ENCODE results near the gene SH3D19. TPM values are rescaled to one million over a fixed set of nuclear protein-coding genes. Genes with fewer than 3 reads are reported as not detected.
A peak's percentile ranks its signal among the peaks of the same experiment; 100 is the strongest.

The SH3D19 gene
- total and polyA plus RNA-seq, 9 donors, result 44.0 to 117 (median 91.4) TPM

DNA sequence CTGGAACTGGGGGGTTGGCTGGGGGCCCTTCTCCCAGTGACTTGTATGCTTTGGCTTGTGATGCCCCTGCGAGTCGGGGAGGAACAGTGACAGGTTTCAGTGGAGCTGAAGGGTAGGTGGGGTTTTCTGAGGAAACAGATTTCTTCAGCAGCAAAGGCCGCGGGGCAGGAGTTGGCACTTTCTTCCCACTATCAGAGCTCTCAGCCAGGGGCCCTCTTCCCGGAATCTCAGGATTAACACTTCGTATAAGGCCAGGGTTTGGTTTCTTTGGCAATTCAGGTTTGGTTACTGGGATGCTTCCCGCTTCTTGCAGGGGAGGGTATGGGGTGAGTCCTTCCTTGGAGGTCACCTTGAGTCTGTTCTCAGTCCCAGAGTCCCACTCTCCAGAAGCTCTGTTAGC lies 150.6 kb downstream of the SH3D19 start:
- no peaks in the 10 kb centered on the region for H3K27me3 ChIP-seq
- H3K4me1 ChIP-seq (ENCODE audit: insufficient read depth), result peaks cover 19% of the 10 kb centered on the region
- no peak for TF ChIP-seq EP300 (IDR thresholded peaks at IDR 0.05)
- TF ChIP-seq POLR2A (IDR thresholded peaks at IDR 0.05), result no peak
- TF ChIP-seq, protein P1, sequence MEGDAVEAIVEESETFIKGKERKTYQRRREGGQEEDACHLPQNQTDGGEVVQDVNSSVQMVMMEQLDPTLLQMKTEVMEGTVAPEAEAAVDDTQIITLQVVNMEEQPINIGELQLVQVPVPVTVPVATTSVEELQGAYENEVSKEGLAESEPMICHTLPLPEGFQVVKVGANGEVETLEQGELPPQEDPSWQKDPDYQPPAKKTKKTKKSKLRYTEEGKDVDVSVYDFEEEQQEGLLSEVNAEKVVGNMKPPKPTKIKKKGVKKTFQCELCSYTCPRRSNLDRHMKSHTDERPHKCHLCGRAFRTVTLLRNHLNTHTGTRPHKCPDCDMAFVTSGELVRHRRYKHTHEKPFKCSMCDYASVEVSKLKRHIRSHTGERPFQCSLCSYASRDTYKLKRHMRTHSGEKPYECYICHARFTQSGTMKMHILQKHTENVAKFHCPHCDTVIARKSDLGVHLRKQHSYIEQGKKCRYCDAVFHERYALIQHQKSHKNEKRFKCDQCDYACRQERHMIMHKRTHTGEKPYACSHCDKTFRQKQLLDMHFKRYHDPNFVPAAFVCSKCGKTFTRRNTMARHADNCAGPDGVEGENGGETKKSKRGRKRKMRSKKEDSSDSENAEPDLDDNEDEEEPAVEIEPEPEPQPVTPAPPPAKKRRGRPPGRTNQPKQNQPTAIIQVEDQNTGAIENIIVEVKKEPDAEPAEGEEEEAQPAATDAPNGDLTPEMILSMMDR (IDR thresholded peaks at IDR 0.05), result no peak
- DNase-seq, result no peak
- no peak overlapping the region for H3K4me3 ChIP-seq
- intact Hi-C loops (cut with DNase I), result no loop called here
- H3K27ac ChIP-seq, result peak overlapping the region in 1 of 2 donors; percentile 55
- 39 to 53% (median 51%) methylated on average over 7 of the region's 7 CpGs for WGBS, 3 donors
- no peaks in the 10 kb centered on the region for H3K9me3 ChIP-seq
- no peaks in the 10 kb centered on the region for H3K36me3 ChIP-seq

GRCh38 chr4:151173871-151174270 lies 151.5 kb downstream of the SH3D19 start:
- Histone ChIP-seq H3K27ac (peak overlapping the region in 1 of 2 donors; percentile 55), H3K4me1 (ENCODE audit: insufficient read depth) (peaks cover 21% of the 10 kb centered on the region), H3K4me3 (no peak overlapping the region), H3K27me3 (no peaks in the 10 kb centered on the region), H3K36me3 (no peaks in the 10 kb centered on the region), H3K9me3 (no peaks in the 10 kb centered on the region)
- intact Hi-C loops (cut with DNase I), result no loop called here
- WGBS, 3 donors, result 6 to 13% (median 8%) methylated on average over 3 of the region's 3 CpGs
- DNase-seq, result peak; percentile 50 to 82 (median 74)
- TF ChIP-seq EP300 (IDR thresholded peaks at IDR 0.05) (no peak), POLR2A (IDR thresholded peaks at IDR 0.05) (no peak)
- TF ChIP-seq, protein P1 (IDR thresholded peaks at IDR 0.05), result no peak

GRCh38 chr4:151169900-151170299 lies 155.5 kb downstream of the SH3D19 start:
- H3K27ac ChIP-seq, result peak overlapping the region in 1 of 2 donors; percentile 60
- TF ChIP-seq POLR2A (IDR thresholded peaks at IDR 0.05), result no peak
- no peak for TF ChIP-seq EP300 (IDR thresholded peaks at IDR 0.05)
- TF ChIP-seq, protein P1 (IDR thresholded peaks at IDR 0.05), result no peak
- H3K9me3 ChIP-seq, result no peaks in the 10 kb centered on the region
- no peaks in the 10 kb centered on the region for H3K36me3 ChIP-seq
- no peak overlapping the region for H3K4me3 ChIP-seq
- H3K4me1 ChIP-seq (ENCODE audit: insufficient read depth), result peaks cover 27% of the 10 kb centered on the region
- intact Hi-C loops (cut with DNase I), result loop anchor here in 1 of 4 donors (10.0 kb wide), 2 partner anchors 65 to 155 kb away; partner anchors contain the start of gene SH3D19
- WGBS, 3 donors, result 15 to 30% (median 15%) methylated on average over 3 of the region's 3 CpGs
- no peaks in the 10 kb centered on the region for H3K27me3 ChIP-seq
- no peak for DNase-seq

DNA sequence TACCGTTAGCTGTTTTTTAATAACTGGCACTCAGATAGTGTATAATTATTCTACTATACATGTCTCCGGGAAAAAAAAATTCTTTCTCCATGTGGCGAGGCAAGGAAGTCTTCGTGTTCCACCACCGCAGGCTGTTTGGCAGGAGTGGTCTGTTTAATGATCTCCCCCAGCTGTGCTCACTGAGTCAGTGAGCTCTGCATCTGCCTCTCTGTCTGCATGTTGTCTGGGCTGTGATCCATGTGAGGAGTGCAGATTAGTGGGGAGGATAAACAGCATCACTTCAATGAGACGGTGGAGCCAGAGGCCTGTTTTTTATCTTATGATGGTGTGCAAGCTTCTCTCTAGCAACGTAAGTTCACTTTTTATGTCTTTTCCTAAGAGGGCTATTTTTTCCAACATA lies 156.2 kb downstream of the SH3D19 start:
- no peaks in the 10 kb centered on the region for H3K9me3 ChIP-seq
- peak; percentile 80 to 90 (median 82) for DNase-seq
- intact Hi-C loops (cut with DNase I), result loop anchor here in 1 of 4 donors (10.0 kb wide), 2 partner anchors 66 to 156 kb away; partner anchors contain the start of gene SH3D19
- H3K27me3 ChIP-seq, result no peaks in the 10 kb centered on the region
- TF ChIP-seq EP300 (IDR thresholded peaks at IDR 0.05), result no peak
- TF ChIP-seq POLR2A (IDR thresholded peaks at IDR 0.05), result peak; percentile 9
- TF ChIP-seq, protein P1 (IDR thresholded peaks at IDR 0.05), result peak in 1 of 3 donors; percentile 13
- no peak overlapping the region for H3K4me3 ChIP-seq
- WGBS, 3 donors, result 4 to 13% (median 10%) methylated on average over 7 of the region's 7 CpGs
- H3K4me1 ChIP-seq (ENCODE audit: insufficient read depth), result peaks cover 23% of the 10 kb centered on the region
- H3K27ac ChIP-seq, result peak overlapping the region in 1 of 2 donors; percentile 60
- no peaks in the 10 kb centered on the region for H3K36me3 ChIP-seq

Measured in ovary (tissue), 9 donors.